ENCODE data around the gene ELMO1.

The ELMO1 gene

DNA sequence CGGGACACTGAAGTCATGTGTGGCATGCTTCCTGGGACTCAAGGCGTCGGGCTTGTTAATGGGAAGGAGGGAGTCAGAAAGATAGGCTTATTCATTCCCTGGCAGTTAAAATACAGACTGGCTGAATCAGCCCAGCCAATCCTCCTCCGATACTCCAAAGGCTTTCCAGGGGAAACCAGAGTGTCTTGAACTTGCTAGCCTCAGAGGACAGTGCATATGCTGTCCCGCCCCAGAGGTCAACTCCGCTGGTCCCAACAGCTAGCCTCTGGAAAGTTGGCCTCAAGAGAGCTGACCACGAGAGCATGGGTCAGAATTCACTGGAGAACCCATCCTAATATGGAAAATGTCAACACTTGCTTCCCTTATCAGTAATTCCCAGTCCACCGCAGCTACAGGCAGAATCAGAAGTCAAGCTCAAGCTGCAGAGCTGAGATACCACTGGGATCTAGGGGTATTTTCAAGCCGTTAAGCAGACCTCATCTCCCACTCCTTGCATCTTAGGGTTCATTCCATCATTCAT, 43.0 kb downstream of the ELMO1 start:
- no peak for DNase-seq

DNA sequence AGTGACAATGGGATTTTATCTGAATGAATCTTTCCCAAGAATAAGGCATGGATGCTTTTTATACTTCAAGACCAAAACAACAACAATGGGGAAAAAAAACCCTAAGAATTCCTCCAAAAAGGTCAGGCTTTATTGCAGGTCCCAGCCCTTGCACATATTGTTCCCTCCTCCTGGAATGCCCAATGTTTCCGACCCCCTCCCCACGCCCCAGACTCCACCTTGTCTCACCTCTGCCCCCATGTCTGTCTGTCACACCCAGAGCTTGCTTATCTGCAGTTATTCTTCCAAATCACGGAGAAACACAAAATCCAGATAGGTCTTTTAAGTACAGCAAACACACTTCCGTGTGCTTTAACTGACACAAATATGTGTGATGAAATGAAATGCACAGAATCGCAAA, 43.5 kb downstream of the ELMO1 start:
- DNase-seq = no peak

DNA sequence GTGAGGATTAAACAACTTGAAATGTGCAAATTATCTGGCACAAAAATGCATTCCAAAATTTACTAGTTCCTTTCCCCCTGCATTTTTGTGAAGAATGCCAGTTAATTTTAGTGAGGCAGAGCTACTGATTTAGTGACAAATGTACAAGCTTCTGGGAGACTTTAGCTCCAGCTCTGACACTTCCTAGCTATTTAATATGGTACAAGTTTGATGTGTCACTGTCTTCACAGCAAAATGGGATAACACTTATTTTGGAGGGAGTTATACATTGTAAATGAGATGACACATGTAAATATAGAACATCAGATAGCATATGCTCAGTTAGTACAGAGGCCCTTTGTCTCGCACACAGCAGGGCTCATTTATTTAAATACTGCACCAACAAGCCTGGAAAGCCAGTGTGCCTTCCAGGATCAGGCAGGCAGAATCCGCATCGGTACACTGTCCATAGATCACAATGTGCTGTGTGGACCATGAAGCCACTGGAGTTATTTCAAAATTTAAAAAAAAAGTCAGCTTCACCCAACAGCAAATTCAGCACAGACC, 48.7 kb downstream of the ELMO1 start:
- DNase-seq = no peak

DNA sequence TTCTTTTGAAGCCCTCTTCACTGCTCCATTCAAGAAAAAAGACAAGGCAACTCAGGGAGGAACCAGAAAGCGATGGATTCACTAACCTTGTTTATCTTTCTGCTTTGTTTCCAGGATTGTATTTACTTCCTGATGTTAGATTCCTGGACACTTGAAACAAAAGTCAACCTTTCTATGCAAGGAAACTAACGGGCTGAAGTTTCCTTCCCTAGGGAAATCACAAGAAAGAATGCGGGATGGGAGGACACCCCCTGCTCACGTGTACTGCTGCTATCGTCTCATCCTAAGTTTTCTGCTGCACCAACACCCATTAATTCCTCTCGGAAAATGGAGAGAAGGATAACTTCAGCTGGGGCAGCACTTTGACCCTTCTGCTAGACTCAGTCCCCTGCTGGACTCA, 50.3 kb downstream of the ELMO1 start:
- DNase-seq = no peak

DNA sequence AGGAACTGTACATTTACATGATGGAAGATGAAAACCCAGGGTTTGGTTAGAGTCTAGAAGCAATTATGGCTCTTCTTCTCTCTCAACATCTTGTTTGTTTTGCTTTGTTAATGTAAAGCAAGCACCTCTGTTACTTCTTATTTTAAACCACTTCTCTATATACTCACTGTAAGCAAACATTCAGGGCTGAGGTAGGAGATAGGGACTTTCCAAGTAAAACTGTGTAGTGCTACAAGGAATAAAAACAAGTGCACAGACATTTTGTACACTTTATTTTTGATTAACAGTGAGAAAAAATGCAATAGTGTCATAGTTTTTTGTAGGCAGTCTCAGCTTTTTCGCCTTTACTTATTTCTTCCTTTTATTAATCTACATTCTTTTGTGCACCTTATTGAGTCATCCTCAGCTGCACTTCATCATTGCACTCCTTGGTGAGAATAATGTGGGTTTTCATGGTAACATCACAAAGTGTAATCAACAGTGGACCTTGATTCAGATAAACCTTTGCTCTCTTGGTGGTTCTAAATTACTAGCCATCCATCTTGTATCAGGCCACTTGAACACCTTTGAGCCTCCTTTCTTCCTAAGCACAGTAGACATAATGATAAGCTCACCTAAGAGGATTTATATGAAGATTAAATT, 52.9 kb downstream of the ELMO1 start:
- DNase-seq = no peak

DNA sequence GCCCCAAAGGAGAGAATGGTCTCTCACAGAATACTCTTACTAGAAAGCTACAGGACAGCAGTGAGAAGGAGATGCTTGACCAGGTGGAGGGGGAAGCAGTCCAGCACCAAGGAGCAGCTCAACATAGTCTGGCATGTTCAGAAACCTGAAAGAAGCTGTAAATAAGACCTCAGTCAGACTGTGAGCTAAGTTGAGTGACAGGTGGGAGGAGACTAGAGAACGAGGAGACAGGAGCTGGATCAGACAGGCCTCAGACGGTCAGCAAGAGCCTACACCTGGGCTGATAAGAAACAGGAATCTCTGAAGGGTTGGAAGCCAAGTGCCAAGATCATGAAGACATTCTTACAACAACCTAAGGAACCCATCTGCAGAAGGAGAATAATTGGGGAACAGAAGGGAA, 54.5 kb downstream of the ELMO1 start:
- no peak for DNase-seq

DNA sequence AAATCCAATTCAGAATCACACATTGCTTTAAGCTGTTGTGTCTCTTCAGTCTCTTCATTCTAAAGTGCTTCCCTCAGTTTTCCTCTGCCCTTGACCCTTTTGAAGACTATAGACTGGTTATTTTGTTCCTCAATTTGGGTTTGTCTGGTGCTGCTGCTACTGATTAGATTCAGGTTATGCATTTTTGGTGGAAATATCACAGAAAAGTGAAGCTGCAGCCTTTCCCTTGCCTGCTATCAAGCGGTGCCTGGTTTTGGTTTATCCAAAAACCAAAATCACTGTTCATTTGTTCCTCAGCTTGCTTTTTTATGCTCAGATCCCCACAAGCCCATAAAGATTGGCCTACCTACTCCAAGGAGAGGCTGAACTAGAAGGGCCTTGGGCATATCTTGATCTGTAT, 55.2 kb downstream of the ELMO1 start:
- no peak for DNase-seq

DNA sequence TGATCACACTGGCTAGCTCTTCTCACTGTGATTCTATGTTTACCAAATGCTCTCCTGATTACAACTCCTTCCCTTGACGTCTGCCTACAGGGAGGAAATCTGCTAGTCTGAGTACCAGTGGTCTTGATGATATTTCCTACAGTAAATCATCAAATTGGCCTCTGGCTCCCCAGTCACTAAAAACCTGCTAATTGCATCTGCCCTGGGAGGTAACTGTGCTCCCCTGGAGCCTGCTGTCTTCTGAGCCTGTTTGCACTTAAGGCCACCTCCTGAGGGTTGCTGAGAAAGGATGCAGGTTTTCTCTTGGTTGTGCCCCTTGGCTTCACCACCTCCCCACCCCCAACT, 56.0 kb downstream of the ELMO1 start:
- DNase-seq = no peak

DNA sequence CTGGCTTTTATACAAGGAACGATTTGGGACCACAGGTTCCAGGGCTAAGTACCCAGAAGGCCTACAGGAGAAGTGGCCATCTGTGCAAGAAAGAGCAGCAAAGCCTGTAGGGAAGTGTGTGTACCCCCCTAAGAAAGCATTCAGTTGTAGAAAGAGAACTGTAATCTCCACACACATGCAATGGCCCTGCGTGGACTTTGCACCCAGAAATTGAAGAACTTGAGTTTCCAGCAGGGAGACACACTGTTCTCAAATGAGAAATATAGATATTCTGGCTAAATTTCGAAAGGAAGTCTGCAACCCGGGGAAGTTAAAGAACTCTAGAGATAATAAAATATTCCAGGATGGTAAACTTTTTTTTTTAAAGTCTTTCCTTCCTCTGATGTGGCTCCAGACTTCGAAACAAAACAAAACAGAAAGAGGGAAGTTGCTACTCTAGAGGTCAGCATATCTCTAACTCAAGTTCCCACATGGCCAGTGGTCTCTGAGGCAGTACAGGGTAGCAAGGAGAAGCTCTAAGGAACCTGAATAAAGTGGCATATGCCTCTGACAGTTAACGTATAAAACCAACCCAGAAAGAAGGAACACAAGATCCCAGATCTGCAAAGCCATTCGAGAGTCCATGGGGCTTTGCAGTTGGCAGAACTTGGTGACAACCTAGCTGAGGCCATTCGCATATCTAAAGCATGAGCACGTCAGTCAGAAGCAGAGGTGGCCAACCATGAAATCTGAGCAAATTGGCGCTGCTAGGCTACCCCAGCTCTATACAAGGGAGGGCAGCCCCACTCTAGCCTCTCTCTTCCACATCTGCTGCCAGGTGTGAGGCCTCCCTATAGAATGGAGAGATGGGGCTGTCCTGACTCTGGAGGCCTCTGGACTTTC, 56.6 kb downstream of the ELMO1 start:
- peak; percentile 25 to 29 for DNase-seq

DNA sequence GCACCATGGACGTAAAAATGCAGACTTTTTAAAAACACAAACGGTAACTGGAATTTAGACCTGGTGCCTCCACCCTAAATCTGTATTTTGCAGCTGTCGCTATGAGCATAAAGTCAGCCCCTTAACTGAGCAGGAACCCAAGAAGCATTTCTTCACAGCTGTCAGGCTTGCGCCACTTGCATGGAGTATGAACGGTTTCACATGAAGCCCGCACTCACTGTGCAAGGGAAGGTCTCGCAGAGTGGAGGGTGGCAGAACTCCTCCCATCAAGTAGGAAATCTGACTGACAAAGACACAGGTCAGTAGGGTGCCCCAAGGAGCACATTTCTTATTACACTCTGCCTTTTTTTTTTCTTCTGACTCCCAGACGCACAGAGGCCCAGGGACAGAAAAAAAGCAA, 58.5 kb downstream of the ELMO1 start:
- no peak for DNase-seq

DNA sequence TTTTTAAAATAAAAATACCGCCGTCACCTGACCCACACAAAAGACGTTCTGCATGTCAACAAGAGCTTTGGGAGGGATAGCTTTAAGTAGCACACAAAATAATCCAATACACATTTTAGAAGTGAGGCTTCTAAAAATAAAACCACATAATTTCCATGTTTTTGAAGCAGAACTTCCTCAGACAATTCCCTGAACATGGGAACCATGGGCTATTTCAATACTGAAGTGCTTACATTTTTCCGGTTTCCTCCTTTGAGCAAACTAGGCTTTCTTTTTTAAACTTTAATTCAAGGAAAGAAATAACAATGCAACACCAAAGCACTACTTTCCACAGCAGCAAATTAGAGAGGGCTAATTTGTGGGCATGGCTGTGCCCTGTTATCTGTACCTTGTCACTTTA, 59.9 kb downstream of the ELMO1 start:
- no peak for DNase-seq

DNA sequence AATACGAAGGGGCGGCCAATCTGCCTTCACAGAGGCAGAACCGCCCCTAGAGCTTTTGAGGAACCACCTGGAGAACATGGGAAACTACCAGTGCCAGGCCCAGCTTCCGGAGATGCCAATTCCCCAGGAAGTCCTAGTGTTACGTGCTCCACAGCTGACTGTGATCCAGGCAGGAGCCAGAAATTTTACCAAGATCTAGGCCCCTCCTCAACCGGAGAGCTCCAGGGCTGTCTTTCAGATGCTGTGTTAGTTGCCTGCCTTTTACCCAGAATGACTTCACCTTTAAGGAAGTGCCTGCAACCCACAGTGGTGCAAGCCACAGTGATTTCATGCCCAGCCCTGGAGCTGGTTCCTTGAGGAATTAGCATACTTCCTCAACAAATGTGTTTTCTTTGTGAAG, 62.9 kb downstream of the ELMO1 start:
- no peak for DNase-seq

DNA sequence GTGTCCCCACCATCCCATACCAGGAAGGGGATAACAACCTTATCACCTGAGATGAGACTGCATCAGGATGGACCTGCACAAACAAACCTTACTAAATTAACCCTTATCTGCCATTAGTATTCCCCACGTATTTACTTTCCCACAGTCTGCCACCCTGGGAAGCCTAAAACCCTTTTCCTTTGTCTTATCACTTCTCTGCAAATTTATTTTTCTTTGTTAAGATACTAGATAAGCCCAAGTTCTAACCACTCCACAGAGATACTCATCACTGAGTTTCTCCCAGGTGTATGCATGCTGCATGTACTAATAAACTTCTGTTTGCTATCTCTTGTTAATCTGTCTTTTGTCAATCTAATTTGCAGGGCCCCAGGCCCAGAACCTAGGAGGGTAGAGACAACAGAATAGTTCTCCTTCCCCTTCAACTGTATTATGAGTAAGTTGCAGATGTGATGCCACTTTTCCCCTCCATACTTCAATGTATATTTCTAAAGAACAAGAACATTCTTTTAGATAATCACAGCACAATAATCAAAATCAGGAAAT, 66.0 kb downstream of the ELMO1 start:
- no peak for DNase-seq

DNA sequence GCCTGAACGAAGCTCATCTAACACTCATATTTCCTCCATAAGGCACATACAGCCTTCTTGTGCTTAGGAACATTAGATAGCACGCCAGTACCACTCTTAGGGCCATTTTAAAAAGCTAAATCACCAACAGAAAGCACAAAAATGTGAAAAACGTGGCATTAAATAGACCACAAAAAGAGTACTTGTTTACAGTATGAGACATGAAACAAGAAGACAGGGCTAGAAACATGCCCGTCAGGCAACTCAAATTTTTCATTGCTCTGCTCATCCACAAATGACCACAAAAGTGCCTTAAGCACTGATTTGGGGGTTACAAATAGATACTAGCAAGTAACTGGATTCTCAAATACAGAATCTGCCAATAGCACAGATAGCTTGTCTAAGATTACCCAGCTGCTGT, 67.8 kb downstream of the ELMO1 start:
- DNase-seq = no peak

DNA sequence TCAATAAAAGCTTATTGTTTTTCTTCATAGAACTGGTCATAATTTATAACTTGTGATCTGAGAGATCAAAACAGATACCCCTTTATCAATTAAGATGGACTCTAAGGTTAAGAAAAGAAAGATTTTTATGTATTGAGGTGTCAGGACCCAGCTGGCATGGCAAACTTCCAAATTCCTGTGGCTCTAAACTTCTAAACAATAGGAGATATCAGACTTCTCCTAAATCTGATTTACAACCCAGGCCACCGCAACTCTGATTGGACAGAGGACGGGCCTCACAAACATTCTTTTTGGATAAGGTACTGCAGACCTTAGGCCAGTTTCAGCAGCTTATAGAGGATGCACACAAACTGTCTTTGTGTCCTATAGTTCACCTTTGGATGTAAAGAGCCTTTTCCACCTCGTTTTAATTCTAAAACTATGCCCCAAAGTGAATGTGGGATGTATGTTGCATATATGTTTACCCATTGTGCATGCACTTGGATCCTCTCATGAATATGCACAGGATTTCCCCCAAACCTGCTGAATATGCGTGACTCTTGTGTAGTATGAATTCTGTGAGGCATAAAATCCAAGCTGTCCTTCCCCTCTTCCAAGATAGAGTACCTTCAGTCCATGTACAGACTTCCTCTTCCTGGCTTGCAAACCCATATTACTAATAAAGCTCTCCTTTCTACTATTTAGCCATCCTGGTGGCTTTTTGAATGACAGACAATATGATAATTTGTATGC, 69.0 kb downstream of the ELMO1 start:
- DNase-seq = peak in 1 of 2 experiments; percentile 21

DNA sequence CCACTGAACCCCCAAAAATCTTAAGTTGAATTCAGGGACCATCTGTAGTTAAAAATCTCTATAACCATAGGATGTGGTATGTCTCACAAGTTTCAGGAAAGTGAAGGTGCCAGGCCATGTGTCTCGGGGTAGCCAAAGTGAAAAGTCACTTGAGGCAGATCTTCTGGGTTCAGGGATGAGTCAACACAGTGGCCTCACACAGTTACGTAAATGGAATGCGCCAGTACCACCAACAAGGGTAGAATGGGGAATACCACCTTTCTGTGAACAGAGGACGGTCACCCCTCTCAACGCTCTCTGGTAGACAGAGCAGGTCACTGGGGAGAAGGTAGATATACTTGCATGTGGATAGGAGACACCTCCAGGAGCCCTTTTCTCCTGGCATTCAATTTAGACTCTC, 71.4 kb downstream of the ELMO1 start:
- DNase-seq = no peak

DNA sequence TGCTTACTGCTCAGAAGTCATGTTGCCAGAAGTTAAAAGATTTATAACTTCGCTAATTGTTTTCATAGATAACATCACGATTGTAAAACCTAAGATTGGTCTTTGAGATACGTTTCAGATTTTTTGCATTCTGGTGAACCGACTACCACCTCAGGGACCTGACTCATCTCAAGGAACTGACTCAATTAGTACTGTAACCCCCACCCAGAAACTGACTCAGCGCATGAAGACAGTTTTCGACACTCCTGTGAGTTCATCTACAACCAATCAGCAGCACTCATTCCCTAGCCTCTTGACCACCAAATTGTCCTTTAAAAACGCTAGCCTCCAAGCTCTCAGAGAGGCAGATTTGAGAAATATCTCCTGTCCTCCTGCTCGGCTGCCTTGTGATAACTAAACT, 72.3 kb downstream of the ELMO1 start:
- no peak for DNase-seq

DNA sequence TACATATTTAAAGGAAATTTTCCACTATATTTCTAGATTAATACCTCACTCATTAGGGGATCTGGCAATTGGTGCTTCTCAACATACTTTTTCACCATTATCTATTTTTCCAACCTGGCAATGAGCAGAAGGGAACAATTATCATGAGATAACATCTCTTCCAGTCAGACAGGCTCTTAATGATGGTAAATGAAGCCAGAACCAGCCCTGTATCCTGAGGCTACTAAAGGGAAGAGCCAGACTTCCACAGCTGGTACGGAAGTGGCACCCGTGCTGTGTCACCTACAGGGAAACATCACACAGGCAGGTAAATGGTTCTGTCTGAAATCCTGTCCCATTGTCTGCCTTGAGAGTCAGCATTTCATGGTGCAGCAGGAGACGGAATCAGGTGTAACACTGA, 75.9 kb downstream of the ELMO1 start:
- no peak for DNase-seq

DNA sequence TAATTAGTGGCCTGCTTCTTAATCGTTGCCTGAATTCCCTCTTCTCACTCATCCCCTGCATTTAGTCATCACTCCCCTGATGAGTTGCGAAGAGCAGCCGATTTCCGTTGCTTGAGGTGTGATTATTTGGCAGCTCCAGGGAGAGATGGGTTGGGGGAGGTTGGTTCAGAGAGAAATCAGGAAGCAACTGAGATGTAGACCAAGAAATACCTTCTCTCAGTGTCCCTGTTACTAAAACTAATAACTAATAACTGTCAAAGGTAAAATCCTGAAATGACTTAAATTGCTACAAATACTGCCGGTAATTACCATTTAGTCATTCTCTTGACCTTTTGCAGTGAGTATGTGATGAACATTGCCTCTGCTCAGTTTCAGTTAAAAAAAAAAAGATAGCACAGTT, 76.9 kb downstream of the ELMO1 start:
- DNase-seq = no peak

DNA sequence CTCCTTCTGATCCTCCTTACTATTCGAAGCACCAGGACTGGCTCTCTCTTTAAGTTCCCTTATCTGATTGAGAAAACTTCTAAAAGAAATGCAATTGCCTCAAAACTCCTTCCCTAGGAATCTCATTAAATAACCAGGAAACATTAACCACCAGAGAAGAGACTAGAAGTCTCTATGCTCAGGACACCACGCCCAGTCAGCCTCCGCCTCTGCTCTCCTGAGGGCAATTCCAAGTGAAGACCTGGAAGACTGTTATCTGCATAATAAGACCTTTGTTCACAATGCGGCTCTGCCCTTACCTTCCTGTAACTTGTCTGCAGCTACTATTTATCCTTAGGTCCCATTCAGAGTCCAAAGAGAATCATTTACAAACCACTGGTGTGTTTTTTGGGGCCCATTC, 78.8 kb downstream of the ELMO1 start:
- no peak for DNase-seq

DNA sequence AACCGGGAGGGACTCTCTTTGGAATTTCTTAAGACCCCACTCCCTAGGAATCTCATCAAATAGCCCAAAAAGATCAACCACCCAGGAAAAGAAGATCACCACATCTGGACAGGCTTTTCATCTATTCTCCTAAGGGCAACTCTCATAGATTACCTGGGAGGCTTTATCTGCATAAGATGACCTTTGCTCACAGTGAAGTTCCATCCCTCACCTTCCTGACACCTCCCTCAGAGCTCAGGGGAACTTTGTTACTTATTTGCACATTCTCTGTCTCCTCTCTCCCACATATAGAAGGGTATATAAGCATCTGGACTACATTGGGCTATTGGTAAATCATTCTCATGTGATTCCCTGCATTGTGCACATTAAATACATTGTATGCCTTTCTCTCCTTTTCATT, 80.1 kb downstream of the ELMO1 start:
- no peak for DNase-seq

DNA sequence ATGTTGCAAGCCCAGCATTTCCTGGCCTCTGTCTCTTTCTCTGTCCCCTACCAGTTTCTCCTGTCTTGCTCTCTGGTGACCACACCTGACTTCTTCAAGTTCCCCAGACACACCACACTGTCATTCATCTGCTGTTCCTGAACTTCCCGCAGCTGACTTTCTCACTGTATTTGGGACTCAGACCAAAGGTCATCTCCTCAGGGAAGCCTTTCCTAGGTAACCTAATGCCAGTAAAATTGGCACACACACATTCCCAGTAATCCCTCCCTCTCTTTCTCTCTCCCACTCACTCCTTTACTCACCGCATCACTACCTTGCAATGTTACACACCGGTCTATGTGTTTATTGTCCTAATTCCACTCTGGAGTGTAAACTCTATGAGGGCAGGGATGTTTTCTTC, 81.7 kb downstream of the ELMO1 start:
- no peak for DNase-seq

DNA sequence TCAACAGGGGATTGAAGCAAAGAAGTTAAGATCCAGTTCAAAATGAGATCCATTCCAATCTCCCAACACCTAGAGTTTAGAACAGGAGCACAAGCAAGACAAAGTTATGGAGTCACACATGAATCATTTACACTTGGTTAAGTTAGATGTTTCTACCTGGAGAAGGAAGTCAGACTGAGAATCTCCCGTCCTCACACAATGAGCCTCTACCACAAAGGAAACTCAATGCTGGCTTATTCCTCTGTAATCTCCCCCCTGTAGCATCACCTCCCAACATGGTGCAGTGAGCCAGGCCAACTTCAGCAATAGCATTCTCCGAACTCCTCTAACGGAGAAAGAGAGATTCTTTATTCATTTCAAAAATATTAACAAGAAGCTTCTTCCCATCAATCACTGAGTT, 82.2 kb downstream of the ELMO1 start:
- no peak for DNase-seq

Measured in Kasumi-1 (cell line).